H1 (cell line): ENCODE data around the gene TXNL4A. TPM values are rescaled to one million over a fixed set of nuclear protein-coding genes. Genes with fewer than 3 reads are reported as not detected.

Experiments used
- ASH2L ChIP-seq: fragments of 200-600, 300-600 bp; sonication (generic); IDR thresholded peaks from one replicate; pipeline ENCODE4 v1.7.1; 2017; ENCODE audit warnings: low read length
- BCL11A ChIP-seq, 2 experiments: IDR thresholded peaks; one replicate each; pipeline ENCODE4 v1.6.1; 2011; ENCODE audit warnings: low read depth in 2 of 2, low read length in 2 of 2, mild to moderate bottlenecking in 2 of 2
- CBX8 ChIP-seq: fragments of 300-800, 300-1000 bp; sonication (generic); IDR thresholded peaks from 2 replicates; pipeline ENCODE4 v1.7.1; 2016; ENCODE audit warnings: low read depth, low read length, borderline replicate concordance
- CHD1 ChIP-seq: IDR thresholded peaks from 2 replicates; pipeline ENCODE4 v1.6.1; 2012; ENCODE audit warnings: low read depth, low read length, improper control_type of control experiment
- CHD2 ChIP-seq: IDR thresholded peaks from 2 replicates; pipeline ENCODE4 v1.6.1; 2012; ENCODE audit warnings: low read length, improper control_type of control experiment
- EGR1 ChIP-seq: IDR thresholded peaks from 2 replicates; pipeline ENCODE4 v1.6.1; 2011; ENCODE audit warnings: low read depth, low read length, borderline replicate concordance
- EP300 ChIP-seq, 2 experiments: IDR thresholded peaks; 1 replicate in 1 of 2; 2 replicates in 1 of 2; pipeline ENCODE4 v1.6.1; 2011 to 2012; ENCODE audit warnings: low read depth in 2 of 2, low read length in 2 of 2, mild to moderate bottlenecking in 2 of 2, borderline replicate concordance in 1 of 2, inconsistent platforms in 1 of 2, moderate library complexity in 1 of 2
- EZH2 ChIP-seq: fragments of 200-600 bp; sonication (generic); IDR thresholded peaks from 2 replicates; pipeline ENCODE4 v1.7.1; 2012; ENCODE audit warnings: low read depth, mild to moderate bottlenecking, moderate library complexity, low read length, inconsistent platforms; ENCODE audit not compliant: severe bottlenecking
- FOSL1 ChIP-seq: IDR thresholded peaks from 2 replicates; pipeline ENCODE4 v1.6.1; 2011; ENCODE audit warnings: mild to moderate bottlenecking, low read depth, low read length, moderate library complexity; ENCODE audit not compliant: insufficient read depth
- GABPA ChIP-seq: IDR thresholded peaks from 2 replicates; pipeline ENCODE4 v1.6.1; 2011; ENCODE audit warnings: mild to moderate bottlenecking, low read length, moderate library complexity, borderline replicate concordance; ENCODE audit not compliant: insufficient read depth
- HDAC6 ChIP-seq: IDR thresholded peaks from one replicate; pipeline ENCODE4 v1.7.1; 2012; ENCODE audit warnings: low read depth, mild to moderate bottlenecking, inconsistent platforms, low read length, moderate library complexity
- JUND ChIP-seq: IDR thresholded peaks from 2 replicates; pipeline ENCODE4 v1.6.1; 2011; ENCODE audit warnings: mild to moderate bottlenecking, improper control_type of control experiment, low read length
- KDM4A ChIP-seq: IDR thresholded peaks from one replicate; pipeline ENCODE4 v1.7.1; 2012; ENCODE audit warnings: low read depth, mild to moderate bottlenecking, moderate library complexity, low read length, inconsistent platforms; ENCODE audit not compliant: severe bottlenecking
- NANOG ChIP-seq: IDR thresholded peaks from 2 replicates; pipeline ENCODE4 v1.6.1; 2011; ENCODE audit warnings: low read length, low read depth, mild to moderate bottlenecking, inconsistent platforms; ENCODE audit not compliant: insufficient read depth, poor library complexity, severe bottlenecking
- RAD21 ChIP-seq, 2 experiments: IDR thresholded peaks in 1 of 2; conservative IDR thresholded peaks in 1 of 2; 2 replicates each; pipeline ENCODE4 v1.6.1; 2011; ENCODE audit warnings: low read depth in 2 of 2, low read length in 2 of 2, improper control_type of control experiment in 1 of 2, inconsistent platforms in 1 of 2, mild to moderate bottlenecking in 1 of 2, moderate library complexity in 1 of 2
- SIN3A ChIP-seq, 2 experiments: IDR thresholded peaks in 1 of 2; conservative IDR thresholded peaks in 1 of 2; 2 replicates each; pipeline ENCODE4 v1.6.1; 2011 to 2012; ENCODE audit warnings: low read length in 2 of 2, improper control_type of control experiment in 1 of 2, low read depth in 1 of 2, mild to moderate bottlenecking in 1 of 2
- SP1 ChIP-seq: IDR thresholded peaks from 2 replicates; pipeline ENCODE4 v1.6.1; 2011; ENCODE audit warnings: low read depth, low read length
- SP4 ChIP-seq: IDR thresholded peaks from 2 replicates; pipeline ENCODE4 v1.6.1; 2012; ENCODE audit warnings: low read length, inconsistent platforms
- SUZ12 ChIP-seq: fragments of 200-600 bp; sonication (generic); IDR thresholded peaks from 2 replicates; pipeline ENCODE4 v1.6.1; 2012; ENCODE audit warnings: mild to moderate bottlenecking, inconsistent platforms, low read length, moderate library complexity, mixed read lengths
- TAF1 ChIP-seq: IDR thresholded peaks from 2 replicates; pipeline ENCODE4 v1.6.1; 2011; ENCODE audit warnings: mild to moderate bottlenecking, low read depth, low read length
- TBP ChIP-seq: IDR thresholded peaks from 2 replicates; pipeline ENCODE4 v1.6.1; 2011; ENCODE audit warnings: low read depth, low read length, improper control_type of control experiment
- YY1 ChIP-seq: IDR thresholded peaks from 2 replicates; pipeline ENCODE4 v1.6.1; 2011; ENCODE audit warnings: low read depth, mild to moderate bottlenecking, low read length
- polyA plus RNA-seq, 7 experiments: library from polyadenylated mRNA; depleted of rRNA in 3 of 7; stranded (reverse) in 5 of 7; unstranded in 2 of 7; fragments of >200 nt in 5 of 7; fragments of 200-250 nt in 2 of 7; gene quantifications; 1 replicate in 5 of 7; 2 replicates in 1 of 7; 4 replicates in 1 of 7; pipeline versions ENCODE4 v1.2.1 to v1.2.3, GENCODE V29; 2011 to 2013; ENCODE audit warnings: missing spikeins in 2 of 7, mixed read lengths in 2 of 7
- total RNA-seq: library from RNA; stranded (reverse); fragmentation: NEBNext Ultra II Directional; extraction: Animal tissue kit (Norgen Biotek cat#: 25700); gene quantifications from 2 replicates; pipeline ENCODE4 v1.2.1, GENCODE V29; 2021
- TF ChIP-seq, protein P1 (sequence below): IDR thresholded peaks from 2 replicates; pipeline ENCODE4 v1.6.1; 2012; ENCODE audit warnings: inconsistent platforms

Gene TXNL4A
- total and polyA plus RNA-seq, 2 of the 8 experiments (the other 6 are each of a cell fraction or from before 2014, with no cell fraction given): 169 to 181 TPM

DNA sequence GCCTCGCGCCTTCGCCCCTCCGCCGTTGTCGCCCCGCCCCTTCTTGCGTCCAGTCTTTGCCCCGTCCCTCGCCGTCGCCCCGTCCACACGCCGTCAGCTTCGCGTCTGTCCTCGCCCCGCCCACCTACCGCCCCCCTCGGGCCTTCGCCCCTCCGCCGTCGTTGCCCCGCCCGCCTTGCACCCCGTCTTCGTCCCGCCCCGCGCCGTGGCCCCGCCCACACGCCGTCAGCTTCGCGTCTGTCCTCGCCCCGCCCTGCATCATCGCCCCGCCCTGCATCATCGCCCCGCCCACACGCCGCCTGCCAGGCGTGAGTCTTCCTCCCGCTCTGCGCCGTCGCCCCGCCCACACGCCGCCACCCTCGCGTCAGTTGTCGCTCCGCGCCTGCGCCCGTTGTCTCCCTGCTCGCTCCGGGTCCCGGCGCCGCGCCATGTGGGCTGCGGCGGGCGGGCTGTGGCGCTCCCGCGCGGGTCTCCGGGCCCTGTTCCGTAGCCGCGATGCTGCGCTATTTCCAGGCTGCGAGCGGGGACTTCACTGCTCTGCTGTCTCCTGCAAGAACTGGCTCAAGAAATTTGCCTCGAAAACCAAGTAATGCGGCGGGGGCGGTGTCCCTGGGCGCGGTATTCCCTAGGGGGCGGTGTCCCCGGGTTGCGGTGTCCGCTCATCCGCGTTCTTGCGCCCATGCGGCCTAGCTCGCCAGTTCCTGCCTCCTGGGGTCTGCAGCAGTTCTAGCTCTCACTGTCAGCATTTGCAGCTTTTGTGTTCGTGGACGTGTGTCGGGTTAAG, 45.9 kb upstream of the TXNL4A start, which contains the start of gene RBFA (continued):
- TF ChIP-seq EP300 (IDR thresholded peaks at IDR 0.05; ENCODE audit: borderline replicate concordance in 1 of 2, low read depth in 2 of 2, low read length in 2 of 2) (no peak), CBX8 (no peak), BCL11A (IDR thresholded peaks at IDR 0.05; ENCODE audit: low read depth in 2 of 2, low read length in 2 of 2) (no peak), SUZ12 (no peak), SP4 (no peak; the same call in 1 of the 2 replicates), GABPA (no peak), TBP (peak; percentile 68), HDAC6 (no peak), SP1 (no peak), SIN3A (conservative IDR thresholded peaks at IDR 0.05 in 1 of 2, IDR thresholded peaks at IDR 0.05 in 1 of 2; ENCODE audit: low read depth in 1 of 2, low read length in 2 of 2) (peak; percentile 67 to 95; a peak in 2 of 4 replicates), NANOG (no peak), TAF1 (peak; percentile 66), CHD1 (no peak), RAD21 (IDR thresholded peaks at IDR 0.05 in 1 of 2, conservative IDR thresholded peaks at IDR 0.05 in 1 of 2; ENCODE audit: low read depth in 2 of 2, low read length in 2 of 2) (peak; percentile 42 to 48), ASH2L (peak; percentile 95), FOSL1 (no peak), CHD2 (no peak), KDM4A (peak; percentile 90), JUND (no peak), EZH2 (no peak), EGR1 (peak; percentile 84; the same call in 1 of the 2 replicates), YY1 (no peak)
- TF ChIP-seq, protein P1, sequence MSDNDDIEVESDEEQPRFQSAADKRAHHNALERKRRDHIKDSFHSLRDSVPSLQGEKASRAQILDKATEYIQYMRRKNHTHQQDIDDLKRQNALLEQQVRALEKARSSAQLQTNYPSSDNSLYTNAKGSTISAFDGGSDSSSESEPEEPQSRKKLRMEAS: peak; percentile 88
